NT2/D1 (cell line): ENCODE results near the gene FOXL2NB.

Experiments used
- DNase-seq: peaks from one replicate; pipeline ENCODE4 v3.0.0-alpha.2; 2011; ENCODE audit warnings: low read depth, low spot score
- H3K27me3 ChIP-seq: 2 replicates; pipeline ENCODE4 v1.6.0; 2011; ENCODE audit warnings: mild to moderate bottlenecking; ENCODE audit not compliant: insufficient read length, insufficient read depth
- H3K36me3 ChIP-seq: 2 replicates; pipeline ENCODE4 v1.6.1; 2011; ENCODE audit warnings: mild to moderate bottlenecking, low read length, mixed read lengths; ENCODE audit not compliant: insufficient read depth, insufficient read length
- H3K4me1 ChIP-seq: 2 replicates; pipeline ENCODE4 v1.5.1; 2011; ENCODE audit not compliant: insufficient read depth, insufficient read length
- H3K4me3 ChIP-seq: 2 replicates; pipeline ENCODE4 v1.5.1; 2011; ENCODE audit warnings: low read depth; ENCODE audit not compliant: insufficient read length
- H3K9ac ChIP-seq: 2 replicates; pipeline ENCODE4 v1.6.0; 2011; ENCODE audit warnings: low read depth; ENCODE audit not compliant: insufficient read length
- H3K9me3 ChIP-seq: 2 replicates; pipeline ENCODE4 v1.5.1; 2011; ENCODE audit warnings: mild to moderate bottlenecking, low read length; ENCODE audit not compliant: insufficient read depth
- SUZ12 ChIP-seq: IDR thresholded peaks from 2 replicates; pipeline ENCODE4 v1.6.1; 2011; ENCODE audit not compliant: insufficient read length, insufficient read depth; ENCODE audit errors: extremely low read depth
- YY1 ChIP-seq: IDR thresholded peaks from 2 replicates; pipeline ENCODE4 v1.6.1; 2011; ENCODE audit not compliant: insufficient read length, insufficient read depth
- ZNF274 ChIP-seq: IDR thresholded peaks from 2 replicates; pipeline ENCODE4 v1.6.1; 2011; ENCODE audit warnings: mild to moderate bottlenecking, low read depth, low read length

The FOXL2NB gene

GRCh38 chr3:138909904-138910303, 37.1 kb upstream of the FOXL2NB start:
- no peaks in the 10 kb centered on the region for H3K9me3 ChIP-seq
- H3K27me3 ChIP-seq, result no peaks in the 10 kb centered on the region
- no peaks in the 10 kb centered on the region for H3K36me3 ChIP-seq
- H3K4me1 ChIP-seq, result no peaks in the 10 kb centered on the region
- H3K9ac ChIP-seq, result no peak overlapping the region
- no peak for DNase-seq
- TF ChIP-seq YY1 (no peak), SUZ12 (no peak), ZNF274 (no peak)
- H3K4me3 ChIP-seq, result no peak overlapping the region

DNA sequence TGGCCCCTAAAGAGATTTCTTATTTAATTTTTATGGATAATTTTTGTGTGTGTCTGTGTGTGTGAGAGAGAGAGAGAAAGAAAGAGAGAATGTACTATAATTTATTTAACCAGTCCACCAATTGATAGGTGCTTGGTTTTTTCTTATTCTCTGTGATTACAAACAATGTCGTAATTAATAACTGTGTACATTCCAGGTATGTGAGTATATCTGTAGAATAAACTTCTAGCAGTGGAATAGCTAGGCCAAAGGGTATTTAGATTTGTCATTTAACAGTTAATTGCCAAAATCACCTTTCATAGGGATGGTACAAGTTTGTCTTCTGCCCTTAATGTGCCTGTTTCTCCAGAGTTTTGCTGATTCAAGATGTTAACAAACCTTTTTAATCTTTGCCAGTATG, 35.4 kb upstream of the FOXL2NB start:
- TF ChIP-seq ZNF274 (no peak), YY1 (no peak), SUZ12 (no peak)
- H3K4me1 ChIP-seq, result no peaks in the 10 kb centered on the region
- no peak overlapping the region for H3K9ac ChIP-seq

DNA sequence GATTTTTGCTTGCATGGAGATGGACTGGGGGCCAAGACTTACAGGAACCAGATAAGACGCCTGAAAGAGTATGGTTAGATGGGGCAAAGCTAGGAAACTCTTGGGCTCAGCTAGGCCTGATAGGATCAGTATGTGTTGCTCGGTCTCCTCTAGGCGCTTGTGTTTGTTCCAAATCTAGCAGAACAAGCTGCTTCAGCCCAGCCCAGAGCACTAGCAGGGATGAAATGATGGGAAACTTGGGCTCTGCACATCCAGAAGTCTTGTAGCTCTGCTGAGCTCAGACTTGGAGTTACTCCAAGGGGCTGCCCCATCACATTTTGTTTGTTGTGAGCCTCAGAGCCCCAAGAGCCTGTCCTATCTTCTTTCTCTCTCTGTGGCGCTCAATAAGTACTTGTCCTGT, 34.8 kb upstream of the FOXL2NB start:
- H3K9ac ChIP-seq, result no peak overlapping the region
- H3K4me3 ChIP-seq, result no peak overlapping the region
- TF ChIP-seq ZNF274, result no peak
- TF ChIP-seq SUZ12, result no peak
- no peak for TF ChIP-seq YY1
- H3K27me3 ChIP-seq, result no peaks in the 10 kb centered on the region
- no peaks in the 10 kb centered on the region for H3K4me1 ChIP-seq
- H3K9me3 ChIP-seq, result no peaks in the 10 kb centered on the region
- no peak for DNase-seq
- H3K36me3 ChIP-seq, result no peaks in the 10 kb centered on the region

More for the DNA sequence above, 35.4 kb upstream of the FOXL2NB start:
- DNase-seq, result no peak
- H3K36me3 ChIP-seq, result no peaks in the 10 kb centered on the region
- no peaks in the 10 kb centered on the region for H3K9me3 ChIP-seq
- no peak overlapping the region for H3K4me3 ChIP-seq
- no peaks in the 10 kb centered on the region for H3K27me3 ChIP-seq

- Histone ChIP-seq H3K4me3 (no peak overlapping the region), H3K9me3 (no peaks in the 10 kb centered on the region), H3K4me1 (no peaks in the 10 kb centered on the region), H3K27me3 (no peaks in the 10 kb centered on the region), H3K36me3 (no peaks in the 10 kb centered on the region), H3K9ac (no peak overlapping the region)
- TF ChIP-seq ZNF274 (no peak), YY1 (no peak), SUZ12 (no peak)
- DNase-seq, result no peak
These were observed 33.3 kb upstream of the FOXL2NB start for GRCh38 chr3:138913766-138914165.

DNA sequence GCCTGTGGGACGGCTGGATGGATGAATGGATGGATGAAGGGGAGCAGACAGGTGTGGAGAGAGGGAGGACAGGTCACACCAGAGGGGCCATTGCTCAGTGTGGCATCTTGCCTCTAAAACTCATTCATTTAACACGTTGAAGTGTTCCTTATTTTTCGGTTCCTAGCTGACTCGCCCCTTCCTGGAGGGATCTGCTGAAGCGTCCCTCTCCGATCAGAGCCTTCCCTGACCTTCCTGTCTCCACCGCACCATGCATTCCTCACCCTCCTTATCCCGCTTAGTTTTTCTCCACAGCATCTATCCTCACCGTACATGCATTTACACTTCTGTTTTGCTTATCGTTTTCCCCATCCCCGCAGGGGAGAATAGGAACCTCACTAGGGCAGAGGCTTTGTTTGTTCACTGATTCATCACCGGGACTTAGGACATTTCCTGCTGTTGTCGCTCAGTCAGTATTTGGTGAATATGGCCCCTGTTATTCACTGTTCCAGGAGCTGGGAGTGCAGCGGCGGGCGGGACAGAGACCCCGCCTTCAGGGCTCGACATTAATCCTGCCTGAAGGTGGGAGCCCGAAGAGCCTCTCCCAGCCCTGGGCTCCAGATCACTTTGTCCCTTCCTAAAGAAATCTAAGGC, 32.0 kb upstream of the FOXL2NB start:
- no peak for DNase-seq
- TF ChIP-seq ZNF274, result no peak
- TF ChIP-seq YY1, result no peak
- no peak for TF ChIP-seq SUZ12
- Histone ChIP-seq H3K4me1 (no peaks in the 10 kb centered on the region), H3K4me3 (peak overlapping the region; percentile 25), H3K36me3 (no peaks in the 10 kb centered on the region), H3K27me3 (no peaks in the 10 kb centered on the region), H3K9ac (peak overlapping the region; percentile 73), H3K9me3 (no peaks in the 10 kb centered on the region)

DNA sequence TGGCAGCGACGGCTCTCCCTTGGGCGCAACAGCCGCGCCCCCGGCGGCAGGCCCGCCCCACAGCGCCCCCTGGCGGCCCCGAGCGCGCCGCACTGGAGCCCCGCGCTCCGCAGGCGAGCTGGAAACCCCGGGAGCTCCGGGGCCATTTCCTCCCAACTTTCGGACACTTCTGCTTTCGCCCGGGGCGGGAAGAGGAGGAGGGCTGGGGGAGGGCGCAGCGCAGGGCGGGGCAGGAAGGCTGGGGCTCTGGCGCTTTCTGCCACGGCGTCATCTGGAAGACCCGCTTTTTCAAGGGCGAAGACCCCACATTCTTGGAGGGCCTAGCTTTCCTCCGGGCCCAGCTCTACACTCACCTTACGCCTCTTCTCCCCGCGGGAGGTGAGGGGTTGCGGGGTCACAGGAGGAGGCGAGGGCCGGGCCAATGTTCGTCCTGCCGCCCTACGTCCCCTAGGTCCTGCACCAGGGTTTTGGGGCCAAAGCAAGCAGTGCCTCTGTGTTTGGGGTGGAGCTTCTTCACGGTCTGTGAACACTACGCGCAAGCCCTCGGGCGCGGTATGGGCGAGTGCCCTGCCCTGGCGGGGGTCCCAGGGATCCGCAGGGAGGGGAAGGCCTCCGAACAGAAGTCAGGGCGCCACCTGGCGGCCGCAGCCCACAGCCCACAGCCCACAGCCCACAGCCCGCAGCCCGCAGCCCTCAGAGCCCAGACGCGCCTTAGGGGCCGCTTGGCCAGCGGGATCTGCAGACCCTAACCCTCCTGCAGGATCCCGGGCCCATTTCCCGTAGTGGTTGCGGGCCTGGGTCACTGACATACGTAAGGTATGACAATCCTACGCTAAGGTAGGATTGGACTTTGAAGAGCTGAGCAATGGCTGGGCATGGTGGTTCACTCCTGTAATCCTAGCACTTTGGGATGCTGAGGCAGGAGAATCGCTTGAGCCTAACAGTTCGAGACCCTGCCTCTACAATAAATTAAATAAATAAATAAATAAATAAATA, 31.2 kb upstream of the FOXL2NB start:
- no peaks in the 10 kb centered on the region for H3K36me3 ChIP-seq
- H3K4me1 ChIP-seq, result no peaks in the 10 kb centered on the region
- H3K9me3 ChIP-seq, result no peaks in the 10 kb centered on the region
- DNase-seq, result peak; percentile 81
- peak overlapping the region; percentile 92 for H3K9ac ChIP-seq
- H3K27me3 ChIP-seq, result no peaks in the 10 kb centered on the region
- peak overlapping the region; percentile 82 for H3K4me3 ChIP-seq
- no peak for TF ChIP-seq ZNF274
- no peak for TF ChIP-seq YY1
- TF ChIP-seq SUZ12, result no peak

DNA sequence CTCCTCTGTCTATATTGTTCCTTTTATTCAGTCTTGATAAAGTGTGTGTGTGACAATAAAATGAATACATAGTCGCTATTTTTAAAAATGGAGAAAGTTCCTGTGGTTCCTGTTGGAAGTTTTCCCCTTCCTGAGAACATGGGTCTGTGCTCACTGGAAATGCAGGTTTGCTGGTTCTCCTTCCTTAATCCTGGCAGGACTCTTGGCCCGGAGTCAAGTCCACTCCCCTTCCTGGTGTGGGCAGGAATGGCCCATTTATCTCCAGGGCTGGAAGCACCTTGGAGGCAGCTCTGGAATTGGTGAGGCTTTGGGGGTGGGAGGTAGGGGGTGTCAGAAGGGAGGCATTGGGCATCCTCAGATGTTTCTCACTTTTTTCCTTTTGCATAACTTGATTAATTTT, 30.2 kb upstream of the FOXL2NB start:
- H3K4me1 ChIP-seq, result no peaks in the 10 kb centered on the region
- H3K9me3 ChIP-seq, result no peaks in the 10 kb centered on the region
- no peak for DNase-seq
- TF ChIP-seq YY1 (no peak), ZNF274 (no peak), SUZ12 (no peak)
- H3K27me3 ChIP-seq, result no peaks in the 10 kb centered on the region
- no peak overlapping the region for H3K4me3 ChIP-seq
- no peak overlapping the region for H3K9ac ChIP-seq
- no peaks in the 10 kb centered on the region for H3K36me3 ChIP-seq
